ENCODE data around the gene SH3PXD2A. TPM values are rescaled to one million over a fixed set of nuclear protein-coding genes. Genes with fewer than 3 reads are reported as not detected.

The SH3PXD2A gene
- total and polyA plus RNA-seq, 2 of the 4 experiments (the other 2 are of a cell fraction), result 6.3 to 23.0 TPM

GRCh38 chr10:103645141-103646054 is 210.0 kb downstream of the SH3PXD2A start (continued):
- TF ChIP-seq USF2 (IDR thresholded peaks at IDR 0.05; ENCODE audit: low read depth, low read length), result no peak
- TF ChIP-seq MXI1 (IDR thresholded peaks at IDR 0.05; ENCODE audit: borderline replicate concordance, low read depth, low read length), result no peak
- TF ChIP-seq BHLHE40 (IDR thresholded peaks at IDR 0.05; ENCODE audit: low read depth, low read length), result peak; percentile 3; the same call in 1 of the 2 replicates
- TF ChIP-seq SMC3 (IDR thresholded peaks at IDR 0.05; ENCODE audit: low read depth, low read length), result no peak
